ENCODE measurements around the gene F11R.

DNA sequence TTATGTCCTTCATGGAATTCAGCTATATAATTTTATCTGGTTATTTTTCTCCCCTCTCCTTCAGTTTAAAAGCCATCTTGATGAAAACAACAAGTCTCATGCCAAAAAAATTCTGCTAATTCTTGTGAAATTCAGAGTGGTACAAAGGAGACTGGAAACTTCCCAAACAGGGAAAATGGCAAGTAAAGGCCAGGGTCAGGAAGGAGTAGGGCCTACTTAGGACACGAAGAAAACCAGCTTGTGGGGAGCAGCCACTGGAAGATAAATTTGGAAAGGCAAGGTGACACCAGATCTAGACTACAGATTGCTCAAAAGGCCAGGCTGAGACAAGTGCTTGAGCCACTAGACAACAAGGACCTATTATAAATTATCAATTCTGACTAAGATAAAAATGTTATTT is 11.5 kb upstream of the F11R start:
- TF ChIP-seq ZNF274 (IDR thresholded peaks at IDR 0.05; ENCODE audit: low read depth, low read length) (no peak), YY1 (IDR thresholded peaks at IDR 0.05; ENCODE audit: insufficient read depth, insufficient read length) (no peak)

Data from NT2/D1 (cell line).